ENCODE measurements around the gene DDOST. TPM values are rescaled to one million over a fixed set of nuclear protein-coding genes. Genes with fewer than 3 reads are reported as not detected.
A peak's percentile ranks its signal among the peaks of the same experiment; 100 is the strongest.

The DDOST gene
- total and polyA plus RNA-seq, 9 donors: 114 to 169 (median 142) TPM

GRCh38 chr1:20696397-20697333 is 35.5 kb upstream of the DDOST start:
- Histone ChIP-seq H3K4me1 (ENCODE audit: control insufficient read depth, insufficient read depth, low read length) (peaks cover 38% of the 10 kb centered on the region), H3K4me3 (ENCODE audit: low read length) (peak overlapping the region; percentile 56), H3K27ac (ENCODE audit: low read length) (peak overlapping the region; percentile 88), H3K36me3 (ENCODE audit: control insufficient read depth, insufficient read depth, low read length) (no peaks in the 10 kb centered on the region), H3K9me3 (replicated peaks; ENCODE audit: control insufficient read depth, low read depth, low read length) (no peaks in the 10 kb centered on the region), H3K27me3 (ENCODE audit: control insufficient read depth, insufficient read depth, low read length) (no peaks in the 10 kb centered on the region)
- under 1% methylated on average over 43 of the region's 46 CpGs for WGBS (ENCODE audit: insufficient coverage)
- DNase-seq: peak; percentile 92

DNA sequence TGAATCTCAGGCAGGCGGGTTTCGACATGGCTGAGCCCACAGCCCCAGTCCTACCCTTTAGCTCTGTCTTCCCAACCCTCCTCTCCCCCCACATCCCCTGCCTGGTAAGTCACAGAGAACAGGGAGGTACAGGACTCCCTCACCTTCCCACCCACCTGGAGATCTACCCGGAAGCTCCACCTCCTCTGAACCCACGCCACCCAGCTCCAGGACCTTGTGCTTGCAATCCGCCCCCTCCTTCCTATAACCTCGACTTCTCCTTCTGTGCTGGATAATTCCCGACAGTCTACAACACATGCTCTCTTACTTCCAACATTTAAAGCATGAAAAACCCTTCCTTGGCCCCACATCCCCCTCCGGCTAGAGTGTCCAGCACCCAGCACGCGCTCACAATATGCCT is 34.3 kb upstream of the DDOST start:
- Histone ChIP-seq H3K27me3 (ENCODE audit: control insufficient read depth, insufficient read depth, low read length) (no peaks in the 10 kb centered on the region), H3K9me3 (replicated peaks; ENCODE audit: control insufficient read depth, low read depth, low read length) (no peaks in the 10 kb centered on the region), H3K4me1 (ENCODE audit: control insufficient read depth, insufficient read depth, low read length) (peaks cover 33% of the 10 kb centered on the region), H3K36me3 (ENCODE audit: control insufficient read depth, insufficient read depth, low read length) (no peaks in the 10 kb centered on the region), H3K27ac (ENCODE audit: low read length) (no peak overlapping the region), H3K4me3 (ENCODE audit: low read length) (no peak overlapping the region)
- WGBS (ENCODE audit: insufficient coverage): 75% methylated on average over 10 of the region's 10 CpGs
- DNase-seq: no peak

GRCh38 chr1:20693623-20694022 is 32.5 kb upstream of the DDOST start:
- H3K4me3 ChIP-seq (ENCODE audit: low read length): no peak overlapping the region
- DNase-seq: no peak
- no peaks in the 10 kb centered on the region for H3K27me3 ChIP-seq (ENCODE audit: control insufficient read depth, insufficient read depth, low read length)
- H3K4me1 ChIP-seq (ENCODE audit: control insufficient read depth, insufficient read depth, low read length): peaks cover 16% of the 10 kb centered on the region
- H3K36me3 ChIP-seq (ENCODE audit: control insufficient read depth, insufficient read depth, low read length): no peaks in the 10 kb centered on the region
- H3K27ac ChIP-seq (ENCODE audit: low read length): no peak overlapping the region
- WGBS (ENCODE audit: insufficient coverage): 60% methylated on average over 1 of the region's 2 CpGs
- no peaks in the 10 kb centered on the region for H3K9me3 ChIP-seq (replicated peaks; ENCODE audit: control insufficient read depth, low read depth, low read length)

GRCh38 chr1:20691872-20692271 is 30.7 kb upstream of the DDOST start:
- DNase-seq: no peak
- H3K9me3 ChIP-seq (replicated peaks; ENCODE audit: control insufficient read depth, low read depth, low read length): no peaks in the 10 kb centered on the region
- H3K4me1 ChIP-seq (ENCODE audit: control insufficient read depth, insufficient read depth, low read length): peaks cover 6% of the 10 kb centered on the region
- 67% methylated on average over 1 of the region's 1 CpG for WGBS (ENCODE audit: insufficient coverage)
- H3K27ac ChIP-seq (ENCODE audit: low read length): no peak overlapping the region
- H3K27me3 ChIP-seq (ENCODE audit: control insufficient read depth, insufficient read depth, low read length): no peaks in the 10 kb centered on the region
- H3K36me3 ChIP-seq (ENCODE audit: control insufficient read depth, insufficient read depth, low read length): no peaks in the 10 kb centered on the region
- H3K4me3 ChIP-seq (ENCODE audit: low read length): no peak overlapping the region

GRCh38 chr1:20689645-20690056 is 28.5 kb upstream of the DDOST start:
- no peak for DNase-seq
- H3K36me3 ChIP-seq (ENCODE audit: control insufficient read depth, insufficient read depth, low read length): no peaks in the 10 kb centered on the region
- H3K4me3 ChIP-seq (ENCODE audit: low read length): no peak overlapping the region
- no peaks in the 10 kb centered on the region for H3K27me3 ChIP-seq (ENCODE audit: control insufficient read depth, insufficient read depth, low read length)
- H3K4me1 ChIP-seq (ENCODE audit: control insufficient read depth, insufficient read depth, low read length): peaks cover 16% of the 10 kb centered on the region
- WGBS (ENCODE audit: insufficient coverage): 88% methylated on average over 3 of the region's 3 CpGs
- no peak overlapping the region for H3K27ac ChIP-seq (ENCODE audit: low read length)
- no peaks in the 10 kb centered on the region for H3K9me3 ChIP-seq (replicated peaks; ENCODE audit: control insufficient read depth, low read depth, low read length)

- Histone ChIP-seq H3K9me3 (replicated peaks; ENCODE audit: control insufficient read depth, low read depth, low read length) (no peaks in the 10 kb centered on the region), H3K36me3 (ENCODE audit: control insufficient read depth, insufficient read depth, low read length) (no peaks in the 10 kb centered on the region), H3K27me3 (ENCODE audit: control insufficient read depth, insufficient read depth, low read length) (no peaks in the 10 kb centered on the region), H3K4me1 (ENCODE audit: control insufficient read depth, insufficient read depth, low read length) (peaks cover 19% of the 10 kb centered on the region), H3K27ac (ENCODE audit: low read length) (no peak overlapping the region), H3K4me3 (ENCODE audit: low read length) (no peak overlapping the region)
- WGBS (ENCODE audit: insufficient coverage): 74% methylated on average over 26 of the region's 26 CpGs
- no peak for DNase-seq
These were observed 25.9 kb upstream of the DDOST start for GRCh38 chr1:20686883-20687725.

DNA sequence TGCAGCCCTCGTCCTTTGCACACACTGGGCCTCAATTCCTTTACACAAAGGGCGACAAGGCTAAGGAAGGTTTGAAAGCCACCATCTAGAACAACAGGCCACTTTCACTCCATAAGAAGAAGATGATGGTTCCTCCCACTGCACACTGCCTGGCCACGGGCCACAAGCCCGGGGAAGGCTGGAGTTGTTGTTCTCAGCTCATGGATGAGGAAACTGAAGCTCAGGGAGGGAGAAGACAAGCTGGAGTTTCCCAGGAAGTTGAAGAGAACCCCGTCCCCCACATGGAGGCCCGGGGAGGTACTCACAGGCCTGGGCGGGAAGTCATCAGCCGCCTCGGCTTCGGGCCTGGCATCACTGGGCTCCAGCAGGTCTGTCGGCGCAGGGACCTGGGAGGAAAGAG is 24.6 kb upstream of the DDOST start:
- Histone ChIP-seq H3K36me3 (ENCODE audit: control insufficient read depth, insufficient read depth, low read length) (no peaks in the 10 kb centered on the region), H3K4me3 (ENCODE audit: low read length) (no peak overlapping the region), H3K27ac (ENCODE audit: low read length) (peak overlapping the region; percentile 79), H3K27me3 (ENCODE audit: control insufficient read depth, insufficient read depth, low read length) (no peaks in the 10 kb centered on the region), H3K9me3 (replicated peaks; ENCODE audit: control insufficient read depth, low read depth, low read length) (no peaks in the 10 kb centered on the region), H3K4me1 (ENCODE audit: control insufficient read depth, insufficient read depth, low read length) (peaks cover 19% of the 10 kb centered on the region)
- DNase-seq: no peak
- 53% methylated on average over 4 of the region's 12 CpGs for WGBS (ENCODE audit: insufficient coverage)

DNA sequence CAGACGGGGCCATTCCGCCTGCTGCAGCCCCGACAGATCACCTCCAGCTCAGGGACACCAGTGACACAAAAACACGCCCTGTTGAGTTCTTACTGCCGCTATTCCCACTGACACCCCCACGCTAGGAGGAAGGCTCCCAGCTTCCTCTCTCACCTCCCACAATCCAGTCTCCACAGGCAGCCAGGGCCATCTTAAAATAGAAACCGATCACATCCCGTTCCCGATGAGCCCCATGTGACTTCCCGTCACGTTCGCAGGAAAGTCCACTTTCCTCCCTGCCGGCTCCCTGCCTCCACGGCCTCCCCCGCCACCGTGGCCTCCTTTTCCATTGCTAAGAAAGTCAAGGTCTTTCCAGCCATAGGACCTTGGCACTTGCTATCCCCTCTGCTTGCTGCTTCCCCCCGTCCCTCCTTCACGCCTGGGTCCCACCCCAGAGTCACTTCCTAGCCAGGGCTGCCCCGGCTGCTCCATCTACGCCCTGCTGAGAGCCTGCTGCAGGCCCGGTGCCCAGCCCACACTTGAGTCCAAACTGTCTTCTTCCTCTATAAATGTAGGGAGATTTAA is 24.0 kb upstream of the DDOST start:
- H3K4me3 ChIP-seq (ENCODE audit: low read length): peak overlapping the region; percentile 25
- peak overlapping the region; percentile 79 for H3K27ac ChIP-seq (ENCODE audit: low read length)
- H3K27me3 ChIP-seq (ENCODE audit: control insufficient read depth, insufficient read depth, low read length): no peaks in the 10 kb centered on the region
- peak; percentile 69 for DNase-seq
- no peaks in the 10 kb centered on the region for H3K36me3 ChIP-seq (ENCODE audit: control insufficient read depth, insufficient read depth, low read length)
- no peaks in the 10 kb centered on the region for H3K9me3 ChIP-seq (replicated peaks; ENCODE audit: control insufficient read depth, low read depth, low read length)
- H3K4me1 ChIP-seq (ENCODE audit: control insufficient read depth, insufficient read depth, low read length): peaks cover 19% of the 10 kb centered on the region
- WGBS (ENCODE audit: insufficient coverage): 56% methylated on average over 18 of the region's 21 CpGs

DNA sequence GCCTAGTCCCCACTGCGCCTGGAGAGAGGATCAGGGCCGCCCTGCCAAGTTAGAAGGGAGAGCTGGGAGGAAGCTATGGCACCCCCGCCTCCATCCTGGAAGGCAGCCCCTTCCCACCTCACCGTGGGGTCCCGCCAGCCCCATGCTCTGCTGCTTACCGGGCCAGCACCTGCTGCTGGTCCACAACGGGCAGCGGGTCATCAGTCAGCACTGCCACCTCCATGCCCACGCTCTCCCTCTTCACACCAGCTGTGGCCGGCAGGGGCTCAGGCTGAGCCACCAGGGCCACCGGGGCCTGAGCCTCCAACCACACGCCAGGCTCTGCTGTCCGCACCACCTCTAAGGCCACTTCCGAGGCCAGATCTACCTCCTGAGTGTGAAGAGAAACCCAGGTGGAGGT is 23.5 kb upstream of the DDOST start:
- Histone ChIP-seq H3K4me3 (ENCODE audit: low read length) (peak overlapping the region; percentile 25), H3K9me3 (replicated peaks; ENCODE audit: control insufficient read depth, low read depth, low read length) (no peaks in the 10 kb centered on the region), H3K4me1 (ENCODE audit: control insufficient read depth, insufficient read depth, low read length) (peaks cover 19% of the 10 kb centered on the region), H3K27ac (ENCODE audit: low read length) (peak overlapping the region; percentile 79), H3K27me3 (ENCODE audit: control insufficient read depth, insufficient read depth, low read length) (no peaks in the 10 kb centered on the region), H3K36me3 (ENCODE audit: control insufficient read depth, insufficient read depth, low read length) (no peaks in the 10 kb centered on the region)
- DNase-seq: no peak
- WGBS (ENCODE audit: insufficient coverage): 69% methylated on average over 5 of the region's 14 CpGs
